ENCODE data around the gene RPL27. TPM values are rescaled to one million over a fixed set of nuclear protein-coding genes. Genes with fewer than 3 reads are reported as not detected.

The RPL27 gene
- total RNA-seq, 1 experiment from 2014 or later, result 513 TPM

- Histone ChIP-seq H3K4me3 (ENCODE audit: low read depth in 2 of 2, low read length in 2 of 2) (no peak overlapping the region), H3K27ac (ENCODE audit: low read length) (no peak overlapping the region), H3K36me3 (ENCODE audit: control insufficient read depth, insufficient read depth, low read length) (peaks cover 5% of the 10 kb centered on the region), H3K9me3 (ENCODE audit: control insufficient read depth, insufficient read depth, low read depth, low read length) (no peaks in the 10 kb centered on the region), H3K4me1 (ENCODE audit: control insufficient read depth, insufficient read depth, low read length) (peaks cover 11% of the 10 kb centered on the region; the same call in 1 of the 2 replicates), H3K27me3 (ENCODE audit: control insufficient read depth, insufficient read depth, low read length) (no peaks in the 10 kb centered on the region)
- TF ChIP-seq POLR2AphosphoS5 (IDR thresholded peaks at IDR 0.05; ENCODE audit: low read depth, low read length) (no peak), CTCF (IDR thresholded peaks at IDR 0.05) (no peak), SIN3A (IDR thresholded peaks at IDR 0.05; ENCODE audit: borderline replicate concordance, insufficient read depth, low read depth, low read length) (no peak), TCF7L2 (IDR thresholded peaks at IDR 0.05; ENCODE audit: low read depth, low read length) (no peak)
- TF ChIP-seq, protein P1, sequence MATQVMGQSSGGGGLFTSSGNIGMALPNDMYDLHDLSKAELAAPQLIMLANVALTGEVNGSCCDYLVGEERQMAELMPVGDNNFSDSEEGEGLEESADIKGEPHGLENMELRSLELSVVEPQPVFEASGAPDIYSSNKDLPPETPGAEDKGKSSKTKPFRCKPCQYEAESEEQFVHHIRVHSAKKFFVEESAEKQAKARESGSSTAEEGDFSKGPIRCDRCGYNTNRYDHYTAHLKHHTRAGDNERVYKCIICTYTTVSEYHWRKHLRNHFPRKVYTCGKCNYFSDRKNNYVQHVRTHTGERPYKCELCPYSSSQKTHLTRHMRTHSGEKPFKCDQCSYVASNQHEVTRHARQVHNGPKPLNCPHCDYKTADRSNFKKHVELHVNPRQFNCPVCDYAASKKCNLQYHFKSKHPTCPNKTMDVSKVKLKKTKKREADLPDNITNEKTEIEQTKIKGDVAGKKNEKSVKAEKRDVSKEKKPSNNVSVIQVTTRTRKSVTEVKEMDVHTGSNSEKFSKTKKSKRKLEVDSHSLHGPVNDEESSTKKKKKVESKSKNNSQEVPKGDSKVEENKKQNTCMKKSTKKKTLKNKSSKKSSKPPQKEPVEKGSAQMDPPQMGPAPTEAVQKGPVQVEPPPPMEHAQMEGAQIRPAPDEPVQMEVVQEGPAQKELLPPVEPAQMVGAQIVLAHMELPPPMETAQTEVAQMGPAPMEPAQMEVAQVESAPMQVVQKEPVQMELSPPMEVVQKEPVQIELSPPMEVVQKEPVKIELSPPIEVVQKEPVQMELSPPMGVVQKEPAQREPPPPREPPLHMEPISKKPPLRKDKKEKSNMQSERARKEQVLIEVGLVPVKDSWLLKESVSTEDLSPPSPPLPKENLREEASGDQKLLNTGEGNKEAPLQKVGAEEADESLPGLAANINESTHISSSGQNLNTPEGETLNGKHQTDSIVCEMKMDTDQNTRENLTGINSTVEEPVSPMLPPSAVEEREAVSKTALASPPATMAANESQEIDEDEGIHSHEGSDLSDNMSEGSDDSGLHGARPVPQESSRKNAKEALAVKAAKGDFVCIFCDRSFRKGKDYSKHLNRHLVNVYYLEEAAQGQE (IDR thresholded peaks at IDR 0.05; ENCODE audit: insufficient read depth in 1 of 2, low read depth in 2 of 2, low read length in 1 of 2), result no peak
- no peak for DNase-seq (ENCODE audit: low read depth, low spot score)
- no peak for ATAC-seq
- POLR2A ChIA-PET, result no interaction called here
- intact Hi-C loops (cut with micrococcal nuclease; ENCODE audit: unreplicated experiment) (no loop called here), in situ Hi-C loops (cut with HindIII; ENCODE audit: low pct_unique_long_range_greater_than_20kb, low sequenced_read_pairs) (no loop called here)
- CTCF ChIA-PET, result no interaction called here
- BruUV-seq (replicated peaks), result no TSS peak
These were observed 9.1 kb upstream of the RPL27 start for GRCh38 chr17:42989141-42989540.

DNA sequence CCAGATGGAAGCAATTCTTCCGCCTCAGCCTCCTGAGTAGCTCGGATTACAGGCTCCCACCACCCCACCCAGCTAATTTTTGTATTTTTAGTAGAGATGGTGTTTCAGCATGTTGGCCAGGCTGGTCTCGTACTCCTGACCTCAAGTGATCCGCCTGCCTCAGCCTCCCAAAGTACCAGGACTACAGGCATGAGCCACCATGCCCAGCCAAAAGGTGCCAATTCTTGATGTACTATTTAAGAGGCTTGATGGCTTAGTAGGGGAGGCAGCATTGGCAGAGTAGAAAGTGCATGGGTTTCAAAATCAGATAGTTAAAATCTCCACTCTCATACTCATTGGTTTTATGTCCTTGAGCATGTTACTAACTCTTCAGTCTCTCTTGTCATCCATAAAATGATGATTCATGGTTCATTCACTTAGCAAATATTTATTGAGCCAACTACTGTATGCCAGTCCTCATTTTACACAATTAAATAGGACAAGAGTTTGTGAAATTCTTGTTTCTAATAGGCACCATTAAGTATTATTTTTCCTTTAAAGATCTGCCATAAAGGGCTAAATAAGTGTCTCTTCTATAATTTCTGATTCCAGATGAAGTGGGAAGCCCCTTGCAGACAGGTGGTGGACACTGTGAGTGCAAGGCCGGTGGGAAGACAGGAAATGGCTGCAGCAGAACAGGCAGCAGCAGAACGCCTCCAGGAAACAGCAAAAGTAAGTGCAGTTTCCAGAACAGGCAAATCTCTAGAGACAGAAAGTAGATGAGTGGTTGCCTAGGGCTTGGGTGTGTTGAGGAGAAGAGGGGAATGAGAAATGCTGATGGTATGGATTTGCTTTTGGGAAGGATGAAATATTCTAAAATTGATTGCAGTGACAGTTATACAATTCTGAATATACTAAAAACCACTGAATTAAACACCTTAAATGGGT, 8.2 kb upstream of the RPL27 start:
- intact Hi-C loops (cut with micrococcal nuclease; ENCODE audit: unreplicated experiment), result no loop called here
- in situ Hi-C loops (cut with HindIII; ENCODE audit: low pct_unique_long_range_greater_than_20kb, low sequenced_read_pairs), result no loop called here
- peak; percentile 78 for ATAC-seq
- CTCF ChIA-PET, result interaction anchor here (0.6 kb wide), 1 partner anchor 8 kb away, joined by 3 read pairs; the partner anchor contains the start of gene RPL27
- no peak for DNase-seq (ENCODE audit: low read depth, low spot score)
- Histone ChIP-seq H3K27me3 (ENCODE audit: control insufficient read depth, insufficient read depth, low read length) (no peaks in the 10 kb centered on the region), H3K4me3 (ENCODE audit: low read depth in 2 of 2, low read length in 2 of 2) (no peak overlapping the region), H3K4me1 (ENCODE audit: control insufficient read depth, insufficient read depth, low read length) (peaks cover 11% of the 10 kb centered on the region; the same call in 1 of the 2 replicates), H3K9me3 (ENCODE audit: control insufficient read depth, insufficient read depth, low read depth, low read length) (no peaks in the 10 kb centered on the region), H3K27ac (ENCODE audit: low read length) (no peak overlapping the region), H3K36me3 (ENCODE audit: control insufficient read depth, insufficient read depth, low read length) (peaks cover 5% of the 10 kb centered on the region)
- no TSS peak for BruUV-seq (replicated peaks)
- POLR2A ChIA-PET, result no interaction called here
- TF ChIP-seq, protein P1 (IDR thresholded peaks at IDR 0.05; ENCODE audit: insufficient read depth in 1 of 2, low read depth in 2 of 2, low read length in 1 of 2), result no peak
- no peak for TF ChIP-seq POLR2AphosphoS5 (IDR thresholded peaks at IDR 0.05; ENCODE audit: low read depth, low read length)
- no peak for TF ChIP-seq TCF7L2 (IDR thresholded peaks at IDR 0.05; ENCODE audit: low read depth, low read length)
- no peak for TF ChIP-seq SIN3A (IDR thresholded peaks at IDR 0.05; ENCODE audit: borderline replicate concordance, insufficient read depth, low read depth, low read length)
- TF ChIP-seq CTCF (IDR thresholded peaks at IDR 0.05), result no peak
